ENCODE data around the gene TSPAN2.

TSPAN2 gene

GRCh38 chr1:115113766-115114165 is 24.5 kb upstream of the TSPAN2 start:
- DNase-seq (ENCODE audit: low spot score), result no peak

- DNase-seq (ENCODE audit: low spot score), result no peak
These were observed 23.4 kb upstream of the TSPAN2 start for GRCh38 chr1:115112496-115113375.

- no peak for DNase-seq (ENCODE audit: low spot score)
These were observed 18.4 kb upstream of the TSPAN2 start for GRCh38 chr1:115107516-115108260.

GRCh38 chr1:115105831-115106230 is 16.5 kb upstream of the TSPAN2 start:
- DNase-seq (ENCODE audit: low spot score), result no peak

GRCh38 chr1:115099693-115100050 is 10.4 kb upstream of the TSPAN2 start:
- no peak for DNase-seq (ENCODE audit: low spot score)

GRCh38 chr1:115098979-115099692 is 9.8 kb upstream of the TSPAN2 start:
- no peak for DNase-seq (ENCODE audit: low spot score)

GRCh38 chr1:115092175-115092574 is 2.9 kb upstream of the TSPAN2 start:
- DNase-seq (ENCODE audit: low spot score), result no peak

- DNase-seq (ENCODE audit: low spot score), result no peak
These were observed 2.3 kb upstream of the TSPAN2 start for GRCh38 chr1:115091572-115091971.

- DNase-seq (ENCODE audit: low spot score), result no peak
These were observed 1.7 kb upstream of the TSPAN2 start for GRCh38 chr1:115090956-115091355.

GRCh38 chr1:115090540-115090939 is 1.2 kb upstream of the TSPAN2 start:
- no peak for DNase-seq (ENCODE audit: low spot score)

GRCh38 chr1:115090186-115090490 is 835 bp upstream of the TSPAN2 start:
- no peak for DNase-seq (ENCODE audit: low spot score)

- no peak for DNase-seq (ENCODE audit: low spot score)
These were observed 358 bp downstream of the TSPAN2 start for GRCh38 chr1:115088871-115089419.

- DNase-seq (ENCODE audit: low spot score), result no peak
These were observed 1.1 kb downstream of the TSPAN2 start for GRCh38 chr1:115088115-115088778.

- no peak for DNase-seq (ENCODE audit: low spot score)
These were observed 3.0 kb downstream of the TSPAN2 start for GRCh38 chr1:115086176-115086830.

- no peak for DNase-seq (ENCODE audit: low spot score)
These were observed 4.3 kb downstream of the TSPAN2 start for GRCh38 chr1:115084902-115085511.

GRCh38 chr1:115082949-115083348 is 6.4 kb downstream of the TSPAN2 start:
- DNase-seq (ENCODE audit: low spot score), result no peak

GRCh38 chr1:115078708-115079107 is 10.6 kb downstream of the TSPAN2 start:
- DNase-seq (ENCODE audit: low spot score), result no peak

- DNase-seq (ENCODE audit: low spot score), result no peak
These were observed 11.3 kb downstream of the TSPAN2 start for GRCh38 chr1:115077984-115078330.

GRCh38 chr1:115077286-115077983 is 11.9 kb downstream of the TSPAN2 start:
- no peak for DNase-seq (ENCODE audit: low spot score)

- DNase-seq (ENCODE audit: low spot score), result no peak
These were observed 12.9 kb downstream of the TSPAN2 start for GRCh38 chr1:115076384-115076915.

Measured in COLO829 (cell line).